MM.1S (cell line): ENCODE measurements around the gene BUD23.

ENCODE experiments used
- DNase-seq: peaks from one replicate; pipeline ENCODE4 v3.0.0-alpha.2; 2015
- H2AFZ ChIP-seq: fragments of 300-600 bp; sonication (generic); 2 replicates; pipeline ENCODE4 v1.6.0; 2016; ENCODE audit warnings: antibody characterized with exemption, low read length
- H3F3A ChIP-seq: fragments of 300-600 bp; sonication (generic); 2 replicates; pipeline ENCODE4 v1.6.1; 2016; ENCODE audit warnings: mild to moderate bottlenecking, antibody characterized with exemption, low read length, moderate library complexity, mixed read lengths; ENCODE audit not compliant: insufficient read depth
- H3K27ac ChIP-seq: fragments of 300-600 bp; sonication (generic); 2 replicates; pipeline ENCODE4 v1.5.1; 2016; ENCODE audit warnings: mild to moderate bottlenecking, low read length
- H3K27me3 ChIP-seq: fragments of 300-600 bp; sonication (generic); replicated peaks from 2 replicates; pipeline ENCODE4 v1.6.0; 2016; ENCODE audit warnings: low read length; ENCODE audit not compliant: insufficient read depth
- H3K36me3 ChIP-seq: fragments of 300-600 bp; sonication (generic); replicated peaks from 2 replicates; pipeline ENCODE4 v1.6.1; 2016; ENCODE audit warnings: mild to moderate bottlenecking, low read length, mixed read lengths; ENCODE audit not compliant: insufficient read depth
- H3K4me1 ChIP-seq: fragments of 300-600 bp; sonication (generic); 2 replicates; pipeline ENCODE4 v1.6.1; 2016; ENCODE audit warnings: low read length, mixed read lengths
- H3K4me2 ChIP-seq: fragments of 300-600 bp; sonication (generic); 2 replicates; pipeline ENCODE4 v1.6.0; 2016; ENCODE audit warnings: low read depth, low read length
- H3K4me3 ChIP-seq: fragments of 300-600 bp; sonication (generic); 2 replicates; pipeline ENCODE4 v1.5.1; 2016; ENCODE audit warnings: low read length, mixed read lengths
- H3K79me2 ChIP-seq: fragments of 300-600 bp; sonication (generic); 2 replicates; pipeline ENCODE4 v1.6.1; 2016; ENCODE audit warnings: mixed run types, low read length, mixed read lengths
- H3K9ac ChIP-seq: fragments of 300-600 bp; sonication (generic); 2 replicates; pipeline ENCODE4 v1.6.1; 2016; ENCODE audit warnings: low read length, mixed read lengths
- H3K9me2 ChIP-seq: fragments of 300-600 bp; sonication (generic); replicated peaks from 2 replicates; pipeline ENCODE4 v1.6.1; 2016; ENCODE audit warnings: mild to moderate bottlenecking, low read length, mixed read lengths; ENCODE audit not compliant: insufficient read depth
- H3K9me3 ChIP-seq: fragments of 300-600 bp; sonication (generic); replicated peaks from 2 replicates; pipeline ENCODE4 v1.6.1; 2016; ENCODE audit warnings: mild to moderate bottlenecking, low read length, mixed read lengths; ENCODE audit not compliant: insufficient read depth
- H4K20me1 ChIP-seq: fragments of 300-600 bp; sonication (generic); 2 replicates; pipeline ENCODE4 v1.6.1; 2016; ENCODE audit warnings: mild to moderate bottlenecking, low read length, moderate library complexity, mixed read lengths; ENCODE audit not compliant: insufficient read depth
- EZH2 ChIP-seq: fragments of 300-600 bp; sonication (generic); optimal IDR thresholded peaks from 2 replicates; pipeline ENCODE3; 2017; ENCODE audit warnings: low read depth, mild to moderate bottlenecking, antibody characterized with exemption, low read length, mixed read lengths
- EZH2phosphoT487 ChIP-seq: fragments of 300-600 bp; sonication (generic); IDR thresholded peaks from 2 replicates; pipeline ENCODE4 v1.6.1; 2018; ENCODE audit warnings: antibody characterized with exemption, low read length
- TF ChIP-seq, protein P1 (sequence below): fragments of 300-600 bp; sonication (generic); IDR thresholded peaks from 2 replicates; pipeline ENCODE4 v1.5.1; 2016; ENCODE audit warnings: antibody characterized with exemption, low read length, mixed read lengths

BUD23 gene

DNA sequence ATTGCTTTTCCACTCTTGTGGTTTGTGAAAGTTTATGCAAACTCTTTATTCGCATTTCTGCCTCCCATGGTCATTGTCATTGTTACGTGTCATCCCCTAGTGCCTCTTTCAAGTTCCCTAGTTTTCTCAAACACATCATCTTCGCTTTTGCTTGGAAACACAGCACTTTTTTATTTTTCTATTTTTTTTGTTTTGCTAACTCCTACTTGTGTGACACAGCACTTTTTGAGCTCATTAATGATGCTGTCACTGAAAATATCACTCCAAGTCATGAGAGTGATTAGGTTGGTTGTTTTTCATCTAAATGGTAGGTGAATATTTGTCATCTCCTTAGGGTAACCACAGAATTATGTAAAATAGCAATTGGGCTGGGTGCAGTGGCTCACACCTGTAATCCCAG is 44.6 kb downstream of the BUD23 start:
- DNase-seq, result no peak
- H3K79me2 ChIP-seq, result no peaks in the 10 kb centered on the region
- H3K9me3 ChIP-seq, result no peaks in the 10 kb centered on the region
- H3K4me1 ChIP-seq, result no peaks in the 10 kb centered on the region
- no peak overlapping the region for H3K4me2 ChIP-seq
- no peak overlapping the region for H3K4me3 ChIP-seq
- no peak overlapping the region for H3K9ac ChIP-seq
- H3K9me2 ChIP-seq, result no peaks in the 10 kb centered on the region
- H3K27ac ChIP-seq, result no peak overlapping the region
- H3K36me3 ChIP-seq, result no peaks in the 10 kb centered on the region
- no peak overlapping the region for H2AFZ ChIP-seq
- no peaks in the 10 kb centered on the region for H4K20me1 ChIP-seq
- H3K27me3 ChIP-seq, result no peaks in the 10 kb centered on the region; the same call in 1 of the 2 replicates
- H3F3A ChIP-seq, result no peaks in the 10 kb centered on the region
- TF ChIP-seq EZH2 (no peak), EZH2phosphoT487 (no peak)
- TF ChIP-seq, protein P1, sequence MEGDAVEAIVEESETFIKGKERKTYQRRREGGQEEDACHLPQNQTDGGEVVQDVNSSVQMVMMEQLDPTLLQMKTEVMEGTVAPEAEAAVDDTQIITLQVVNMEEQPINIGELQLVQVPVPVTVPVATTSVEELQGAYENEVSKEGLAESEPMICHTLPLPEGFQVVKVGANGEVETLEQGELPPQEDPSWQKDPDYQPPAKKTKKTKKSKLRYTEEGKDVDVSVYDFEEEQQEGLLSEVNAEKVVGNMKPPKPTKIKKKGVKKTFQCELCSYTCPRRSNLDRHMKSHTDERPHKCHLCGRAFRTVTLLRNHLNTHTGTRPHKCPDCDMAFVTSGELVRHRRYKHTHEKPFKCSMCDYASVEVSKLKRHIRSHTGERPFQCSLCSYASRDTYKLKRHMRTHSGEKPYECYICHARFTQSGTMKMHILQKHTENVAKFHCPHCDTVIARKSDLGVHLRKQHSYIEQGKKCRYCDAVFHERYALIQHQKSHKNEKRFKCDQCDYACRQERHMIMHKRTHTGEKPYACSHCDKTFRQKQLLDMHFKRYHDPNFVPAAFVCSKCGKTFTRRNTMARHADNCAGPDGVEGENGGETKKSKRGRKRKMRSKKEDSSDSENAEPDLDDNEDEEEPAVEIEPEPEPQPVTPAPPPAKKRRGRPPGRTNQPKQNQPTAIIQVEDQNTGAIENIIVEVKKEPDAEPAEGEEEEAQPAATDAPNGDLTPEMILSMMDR, result no peak

DNA sequence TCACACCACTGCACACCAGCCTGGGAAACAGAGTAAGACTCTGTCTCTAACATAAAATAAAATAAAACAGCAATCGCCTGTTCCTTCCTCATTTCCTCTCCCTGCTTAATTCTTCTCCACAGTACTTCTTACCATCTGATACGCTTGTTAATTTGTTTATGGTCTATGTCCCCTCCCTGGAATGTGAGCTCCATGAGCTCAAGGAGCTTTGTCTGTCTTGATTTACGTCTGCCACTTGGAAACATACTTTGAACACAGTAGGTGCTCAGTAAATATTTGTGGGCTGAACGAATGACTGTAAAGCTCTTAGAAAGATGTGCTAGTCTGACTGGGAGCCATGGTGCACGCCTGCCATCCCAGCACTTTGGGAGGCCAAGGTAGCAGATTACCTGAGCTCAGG is 45.2 kb downstream of the BUD23 start:
- no peaks in the 10 kb centered on the region for H4K20me1 ChIP-seq
- no peak overlapping the region for H3K4me3 ChIP-seq
- DNase-seq, result no peak
- H3K36me3 ChIP-seq, result no peaks in the 10 kb centered on the region
- no peak overlapping the region for H2AFZ ChIP-seq
- no peaks in the 10 kb centered on the region; the same call in 1 of the 2 replicates for H3K27me3 ChIP-seq
- H3F3A ChIP-seq, result no peaks in the 10 kb centered on the region
- TF ChIP-seq EZH2phosphoT487, result no peak
- no peak for TF ChIP-seq EZH2
- TF ChIP-seq, protein P1, result no peak
- no peaks in the 10 kb centered on the region for H3K4me1 ChIP-seq
- H3K79me2 ChIP-seq, result no peaks in the 10 kb centered on the region
- no peak overlapping the region for H3K9ac ChIP-seq
- no peak overlapping the region for H3K27ac ChIP-seq
- no peaks in the 10 kb centered on the region for H3K9me3 ChIP-seq
- H3K9me2 ChIP-seq, result no peaks in the 10 kb centered on the region
- no peak overlapping the region for H3K4me2 ChIP-seq

DNA sequence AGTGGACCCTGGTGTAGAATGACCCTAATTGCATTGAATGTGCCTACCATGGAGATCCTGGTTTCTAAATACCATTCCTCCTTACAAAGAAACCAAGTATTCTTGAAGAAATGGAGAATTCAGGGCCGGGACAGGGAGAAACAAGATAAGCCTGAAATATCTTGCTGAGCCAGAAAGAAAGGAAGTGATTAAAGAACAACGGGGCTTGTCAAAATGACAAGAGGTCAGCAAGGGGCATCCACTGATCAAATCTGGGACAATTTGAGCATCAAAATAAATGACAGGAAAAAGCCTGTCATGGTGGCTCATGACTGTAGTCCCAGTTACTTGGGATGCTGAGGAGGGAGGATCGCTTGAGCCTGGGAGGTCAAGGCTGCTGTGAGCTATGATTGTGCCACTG is 47.1 kb downstream of the BUD23 start:
- no peaks in the 10 kb centered on the region; the same call in 1 of the 2 replicates for H3K27me3 ChIP-seq
- peaks cover 8% of the 10 kb centered on the region for H3K4me1 ChIP-seq
- H3K4me3 ChIP-seq, result no peak overlapping the region
- no peaks in the 10 kb centered on the region for H3K9me3 ChIP-seq
- H3K27ac ChIP-seq, result no peak overlapping the region
- no peaks in the 10 kb centered on the region for H3K79me2 ChIP-seq
- no peak for DNase-seq
- no peak overlapping the region for H3K4me2 ChIP-seq
- H3K36me3 ChIP-seq, result no peaks in the 10 kb centered on the region
- H3K9ac ChIP-seq, result no peak overlapping the region
- TF ChIP-seq EZH2, result no peak
- H3K9me2 ChIP-seq, result no peaks in the 10 kb centered on the region
- H3F3A ChIP-seq, result no peaks in the 10 kb centered on the region
- no peak overlapping the region for H2AFZ ChIP-seq
- no peaks in the 10 kb centered on the region for H4K20me1 ChIP-seq

DNA sequence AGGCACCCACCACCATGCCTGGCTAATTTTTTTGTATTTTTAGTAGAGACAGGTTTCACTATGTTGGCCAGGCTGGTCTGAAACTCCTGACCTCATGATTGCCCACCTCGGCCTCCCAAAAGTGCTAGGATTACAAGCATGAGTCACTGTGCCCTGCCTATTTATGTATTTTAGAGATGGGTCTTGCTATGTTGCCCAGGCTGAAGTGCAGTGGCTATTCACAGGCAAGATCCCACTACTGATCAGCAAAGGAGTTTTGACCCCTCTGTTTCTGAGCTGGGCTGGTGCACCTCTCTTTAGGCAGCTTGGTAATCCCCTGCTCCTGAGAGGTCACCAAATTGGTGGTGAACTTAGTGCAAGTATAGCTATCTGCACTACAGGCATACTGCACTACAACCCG is 49.0 kb downstream of the BUD23 start:
- TF ChIP-seq EZH2phosphoT487, result no peak
- no peak for TF ChIP-seq EZH2
- TF ChIP-seq, protein P1, result no peak
- no peak overlapping the region for H3K4me2 ChIP-seq
- no peaks in the 10 kb centered on the region for H3K27me3 ChIP-seq
- H3K79me2 ChIP-seq, result peaks cover 10% of the 10 kb centered on the region
- DNase-seq, result no peak
- no peak overlapping the region for H3K9ac ChIP-seq
- no peaks in the 10 kb centered on the region for H3K9me2 ChIP-seq
- H3K27ac ChIP-seq, result no peak overlapping the region
- no peak overlapping the region for H3K4me3 ChIP-seq
- 0 out of 2 replicates have a peak, but pooled peaks cover under 1% of the 10 kb centered on the region for H4K20me1 ChIP-seq
- no peak overlapping the region for H2AFZ ChIP-seq
- no peaks in the 10 kb centered on the region for H3K9me3 ChIP-seq
- peaks cover 10% of the 10 kb centered on the region for H3K4me1 ChIP-seq
- no peaks in the 10 kb centered on the region for H3K36me3 ChIP-seq
- no peaks in the 10 kb centered on the region for H3F3A ChIP-seq
